IPS DF 6.9 (cell line): ENCODE results near the gene GIT1.
"Not testable (repeated sequence)": the region's sequence is repeated elsewhere in the genome, so short reads cannot be mapped to it uniquely, and the experiment has no call there.

Experiments
- DNase-seq: peaks from one replicate; pipeline ENCODE4 v3.0.0-alpha.2; 2013; ENCODE audit warnings: low read depth, low spot score
- H3K27ac ChIP-seq: one replicate; pipeline ENCODE4 v1.5.1; 2013; ENCODE audit warnings: low read length, control low read depth
- H3K27me3 ChIP-seq: 2 replicates; pipeline ENCODE4 v1.6.1; 2013; ENCODE audit warnings: mild to moderate bottlenecking, low read length; ENCODE audit not compliant: control insufficient read depth, insufficient read depth
- H3K36me3 ChIP-seq: 2 replicates; pipeline ENCODE4 v1.6.1; 2013; ENCODE audit warnings: low read length; ENCODE audit not compliant: control insufficient read depth, insufficient read depth
- H3K4me1 ChIP-seq: 2 replicates; pipeline ENCODE4 v1.6.1; 2013; ENCODE audit warnings: low read length; ENCODE audit not compliant: control insufficient read depth, insufficient read depth
- H3K4me3 ChIP-seq: 2 replicates; pipeline ENCODE4 v1.5.1; 2013; ENCODE audit warnings: mild to moderate bottlenecking, low read length
- H3K9me3 ChIP-seq: 2 replicates; pipeline ENCODE4 v1.6.1; 2013; ENCODE audit warnings: low read length, inconsistent platforms; ENCODE audit not compliant: control insufficient read depth, insufficient read depth
- WGBS: extraction: QIAGEN DNeasy Blood & Tissue Kit; methylation state at CpG from one replicate; pipeline ENCODE4 v1.1.7; 2013; ENCODE audit warnings: mixed read lengths, missing lambda C conversion rate; ENCODE audit not compliant: insufficient read length, insufficient coverage; 5-methylcytosine and 5-hydroxymethylcytosine counted together

GIT1 gene

GRCh38 chr17:29565643-29566472 lies 23.6 kb downstream of the GIT1 start:
- WGBS, result no CpG with 5 or more reads among the region's 55 CpGs
- Histone ChIP-seq H3K27ac (no peak overlapping the region), H3K27me3 (peaks cover 11% of the 10 kb centered on the region; the same call in 1 of the 2 replicates), H3K9me3 (no peaks in the 10 kb centered on the region), H3K36me3 (no peaks in the 10 kb centered on the region), H3K4me3 (peak overlapping the region; percentile 42; the same call in 1 of the 2 replicates), H3K4me1 (peaks cover 2% of the 10 kb centered on the region)
- DNase-seq, result no peak

GRCh38 chr17:29563816-29564215 lies 25.6 kb downstream of the GIT1 start:
- peaks cover 11% of the 10 kb centered on the region; the same call in 1 of the 2 replicates for H3K27me3 ChIP-seq
- H3K36me3 ChIP-seq, result no peaks in the 10 kb centered on the region
- no peak overlapping the region for H3K4me3 ChIP-seq
- no CpG with 5 or more reads among the region's 3 CpGs for WGBS
- DNase-seq, result no peak
- H3K4me1 ChIP-seq, result peaks cover 2% of the 10 kb centered on the region; the same call in 1 of the 2 replicates
- H3K27ac ChIP-seq, result no peak overlapping the region
- H3K9me3 ChIP-seq, result no peaks in the 10 kb centered on the region

GRCh38 chr17:29562615-29563014 lies 26.8 kb downstream of the GIT1 start:
- no peak for DNase-seq
- no peak overlapping the region for H3K27ac ChIP-seq
- H3K36me3 ChIP-seq, result no peaks in the 10 kb centered on the region
- no peaks in the 10 kb centered on the region for H3K9me3 ChIP-seq
- H3K4me1 ChIP-seq, result peaks cover 2% of the 10 kb centered on the region; the same call in 1 of the 2 replicates
- peaks cover 11% of the 10 kb centered on the region; the same call in 1 of the 2 replicates for H3K27me3 ChIP-seq
- WGBS, result no CpG with 5 or more reads among the region's 18 CpGs
- no peak overlapping the region for H3K4me3 ChIP-seq

DNA sequence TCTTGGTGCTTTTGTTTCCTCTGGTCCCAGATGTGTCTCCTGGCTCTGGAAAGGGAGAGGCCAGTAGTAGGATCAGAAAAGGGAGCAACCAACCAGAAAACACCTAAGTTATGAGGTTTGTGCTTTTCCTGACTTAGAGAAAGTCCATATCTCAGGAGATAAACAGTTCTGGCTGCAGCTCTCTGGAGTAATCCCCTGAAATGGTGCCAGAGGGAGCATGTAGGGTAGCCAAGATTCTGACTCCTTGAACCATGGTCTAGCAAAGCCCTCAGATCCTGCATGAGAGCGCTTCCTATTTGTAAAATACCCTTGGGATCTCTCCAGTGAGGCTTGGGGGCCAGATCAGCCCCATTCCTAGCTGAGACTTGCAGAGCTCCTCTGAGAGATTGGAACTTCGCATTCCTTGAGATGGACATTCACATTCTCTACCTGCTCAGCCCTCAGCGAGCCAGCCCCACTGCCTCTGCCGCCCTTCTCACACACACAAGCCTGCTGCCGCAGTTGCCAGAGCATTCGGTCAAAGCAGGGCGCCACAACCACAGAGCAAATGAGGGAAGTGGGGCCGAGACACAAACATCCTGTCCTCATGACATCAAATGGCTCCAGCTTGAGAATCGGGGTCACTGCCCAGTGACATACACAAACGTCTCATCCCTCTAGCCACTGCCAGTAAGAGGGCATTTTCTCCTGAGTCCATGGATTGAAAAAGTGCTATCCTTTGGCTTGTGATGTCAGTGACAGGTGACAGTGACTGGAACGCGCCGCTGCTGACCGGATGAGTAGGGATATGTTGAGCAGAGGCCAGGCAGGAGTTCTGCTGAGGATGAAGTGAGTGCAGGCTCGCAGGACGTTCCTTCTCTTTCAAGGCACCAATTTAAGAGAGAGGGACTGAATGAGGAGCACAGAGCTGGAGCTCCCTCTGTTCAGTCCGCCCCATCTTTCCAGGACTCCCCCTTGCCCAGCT lies 27.6 kb downstream of the GIT1 start:
- Histone ChIP-seq H3K4me3 (no peak overlapping the region), H3K27ac (no peak overlapping the region), H3K9me3 (no peaks in the 10 kb centered on the region), H3K27me3 (peaks cover 11% of the 10 kb centered on the region; the same call in 1 of the 2 replicates), H3K36me3 (no peaks in the 10 kb centered on the region), H3K4me1 (peaks cover 2% of the 10 kb centered on the region; the same call in 1 of the 2 replicates)
- WGBS, result no CpG with 5 or more reads among the region's 17 CpGs
- DNase-seq, result no peak

DNA sequence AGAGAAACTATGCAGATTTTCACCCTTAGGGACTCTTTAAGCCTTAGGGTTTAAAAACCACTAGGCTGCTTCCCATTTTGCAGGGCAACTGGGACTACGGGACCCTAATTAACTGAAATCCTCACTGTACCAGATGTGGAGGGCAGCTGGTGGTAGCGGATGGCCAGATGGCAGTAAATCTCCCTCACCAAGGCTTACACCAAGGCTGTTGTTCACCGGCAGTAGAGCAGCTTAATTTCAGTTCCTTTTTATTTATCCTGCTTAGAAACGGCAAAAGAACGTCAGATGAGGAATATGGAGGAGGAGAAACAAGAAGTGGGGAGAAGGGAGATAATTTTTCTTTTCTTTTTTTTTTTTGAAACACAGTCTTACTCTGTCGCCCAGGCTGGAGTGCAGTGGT lies 29.1 kb downstream of the GIT1 start:
- Histone ChIP-seq H3K27ac (no peak overlapping the region), H3K4me1 (no peaks in the 10 kb centered on the region), H3K36me3 (no peaks in the 10 kb centered on the region), H3K9me3 (no peaks in the 10 kb centered on the region), H3K27me3 (peaks cover 1% of the 10 kb centered on the region; the same call in 1 of the 2 replicates), H3K4me3 (no peak overlapping the region)
- WGBS, result no CpG with 5 or more reads among the region's 6 CpGs
- DNase-seq, result no peak

- no peak for DNase-seq
- H3K4me1 ChIP-seq, result no peaks in the 10 kb centered on the region
- no CpG with 5 or more reads among the region's 2 CpGs for WGBS
Observed at GRCh38 chr17:29559640-29560039, 29.8 kb downstream of the GIT1 start.

DNA sequence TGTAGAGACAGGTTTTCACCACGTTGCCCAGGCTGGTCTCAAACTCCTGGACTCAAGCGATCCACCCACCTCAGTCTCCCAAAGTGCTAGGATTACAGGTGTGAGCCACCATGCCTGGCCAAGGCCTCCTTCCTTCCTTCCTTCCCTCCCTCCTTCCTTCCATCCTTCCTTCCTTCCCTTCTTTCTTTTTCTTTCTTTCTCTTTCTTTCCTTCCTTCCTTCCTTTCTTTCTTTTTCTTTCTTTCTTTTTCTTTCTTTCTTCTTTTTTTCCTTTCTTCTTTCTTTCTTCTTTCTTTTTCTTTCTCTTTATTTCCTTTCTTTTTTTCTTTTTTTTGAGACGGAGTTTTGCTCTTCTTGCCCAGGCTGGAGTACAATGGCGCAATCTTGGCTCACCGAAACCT lies 31.3 kb downstream of the GIT1 start:
- WGBS, result no CpG with 5 or more reads among the region's 5 CpGs
- H3K27me3 ChIP-seq, H3K4me3 ChIP-seq, H3K27ac ChIP-seq, H3K9me3 ChIP-seq, H3K36me3 ChIP-seq, H3K4me1 ChIP-seq, DNase-seq: not testable (repeated sequence)

More at GRCh38 chr17:29559640-29560039, 29.8 kb downstream of the GIT1 start:
- Histone ChIP-seq H3K36me3 (no peaks in the 10 kb centered on the region), H3K27me3 (no peaks in the 10 kb centered on the region), H3K27ac (no peak overlapping the region), H3K9me3 (no peaks in the 10 kb centered on the region), H3K4me3 (no peak overlapping the region)

DNA sequence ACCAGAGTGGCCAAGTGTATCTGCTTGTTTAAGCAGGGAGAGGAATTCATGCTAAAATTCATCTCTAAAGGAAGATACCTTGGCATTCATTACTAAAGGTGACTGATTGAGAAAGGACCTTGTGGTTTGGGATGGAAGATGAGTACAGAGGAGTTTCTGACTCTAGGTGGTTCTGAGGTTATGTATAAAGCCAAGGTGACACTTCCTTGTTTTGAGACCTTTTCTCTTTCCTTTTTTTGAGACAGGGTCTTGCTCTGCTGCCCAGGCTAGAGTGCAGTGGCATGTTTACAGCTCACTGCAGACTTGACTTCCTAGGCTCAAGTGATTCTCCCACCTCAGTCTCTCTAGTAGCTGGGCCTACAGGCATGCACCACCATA lies 31.7 kb downstream of the GIT1 start:
- DNase-seq, result no peak
- Histone ChIP-seq H3K27me3 (no peaks in the 10 kb centered on the region), H3K9me3 (no peaks in the 10 kb centered on the region), H3K27ac (no peak overlapping the region), H3K4me1 (no peaks in the 10 kb centered on the region; the same call in 1 of the 2 replicates), H3K36me3 (no peaks in the 10 kb centered on the region), H3K4me3 (no peak overlapping the region)

GRCh38 chr17:29557085-29557738 lies 32.2 kb downstream of the GIT1 start:
- H3K4me1 ChIP-seq, result no peaks in the 10 kb centered on the region; the same call in 1 of the 2 replicates
- H3K27ac ChIP-seq, result no peak overlapping the region
- no peak for DNase-seq
- no peaks in the 10 kb centered on the region for H3K27me3 ChIP-seq
- WGBS, result no CpG with 5 or more reads among the region's 1 CpG
- no peaks in the 10 kb centered on the region for H3K9me3 ChIP-seq
- H3K4me3 ChIP-seq, result no peak overlapping the region
- H3K36me3 ChIP-seq, result no peaks in the 10 kb centered on the region

DNA sequence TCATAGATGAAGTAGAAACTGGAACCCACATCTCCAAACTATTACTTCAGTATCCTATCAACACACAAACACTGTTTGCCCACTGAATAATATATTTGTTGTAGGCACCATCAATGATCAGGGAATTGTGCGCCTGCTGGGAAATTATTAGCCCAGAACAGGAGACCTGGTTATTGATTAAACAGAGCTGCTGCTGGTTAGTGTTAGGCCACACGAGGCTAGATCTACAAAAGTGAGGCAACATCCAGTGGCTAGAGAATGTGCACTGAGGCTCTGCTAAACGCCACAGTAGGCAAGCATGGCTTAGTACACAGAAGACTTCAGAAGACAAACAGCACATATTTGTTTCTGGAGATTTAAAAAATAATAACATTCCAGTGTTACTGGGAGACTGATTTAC lies 33.6 kb downstream of the GIT1 start:
- no peaks in the 10 kb centered on the region for H3K27me3 ChIP-seq
- no peaks in the 10 kb centered on the region for H3K9me3 ChIP-seq
- H3K4me1 ChIP-seq, result no peaks in the 10 kb centered on the region; the same call in 1 of the 2 replicates
- H3K27ac ChIP-seq, result no peak overlapping the region
- H3K36me3 ChIP-seq, result no peaks in the 10 kb centered on the region
- DNase-seq, result no peak
- no peak overlapping the region for H3K4me3 ChIP-seq
- no CpG with 5 or more reads among the region's 3 CpGs for WGBS
